ENCODE results near the gene AP4M1.

AP4M1 gene

GRCh38 chr7:100115026-100115425, 13.6 kb downstream of the AP4M1 start:
- Histone ChIP-seq H3K79me2 (ENCODE audit: insufficient read depth, low read length) (peaks cover 9% of the 10 kb centered on the region), H3K27ac (ENCODE audit: low read depth, low read length) (no peak overlapping the region), H3K4me3 (ENCODE audit: insufficient read depth, low read length, poor library complexity, severe bottlenecking) (no peak overlapping the region), H2AFZ (ENCODE audit: low read depth, low read length, severe bottlenecking) (no peak overlapping the region), H3K4me2 (ENCODE audit: low read depth, low read length, poor library complexity, severe bottlenecking) (no peak overlapping the region), H3K9me2 (replicated peaks; ENCODE audit: insufficient read depth, low read length) (no peaks in the 10 kb centered on the region), H3K36me3 (ENCODE audit: low read length) (no peaks in the 10 kb centered on the region; the same call in 1 of the 2 replicates), H3K9me3 (ENCODE audit: insufficient read depth, low read length) (no peaks in the 10 kb centered on the region), H3K9ac (ENCODE audit: low read length) (no peak overlapping the region), H3K27me3 (ENCODE audit: low read length) (no peaks in the 10 kb centered on the region), H3F3A (ENCODE audit: insufficient read depth) (peaks cover 4% of the 10 kb centered on the region; the same call in 1 of the 2 replicates), H4K20me1 (ENCODE audit: low read depth, low read length) (no peaks in the 10 kb centered on the region)
- TF ChIP-seq EZH2phosphoT487 (conservative IDR thresholded peaks at IDR 0.05; ENCODE audit: low read length) (no peak), CTCF (IDR thresholded peaks at IDR 0.05; ENCODE audit: insufficient read depth, low read length, poor library complexity, severe bottlenecking) (no peak)

- peak overlapping the region; percentile 69 for H3K27ac ChIP-seq (ENCODE audit: low read depth, low read length)
- H3K9me2 ChIP-seq (replicated peaks; ENCODE audit: insufficient read depth, low read length) = no peaks in the 10 kb centered on the region
- TF ChIP-seq CTCF (IDR thresholded peaks at IDR 0.05; ENCODE audit: insufficient read depth, low read length, poor library complexity, severe bottlenecking) = no peak
- TF ChIP-seq EZH2phosphoT487 (conservative IDR thresholded peaks at IDR 0.05; ENCODE audit: low read length) = no peak
- peaks cover 9% of the 10 kb centered on the region for H3K79me2 ChIP-seq (ENCODE audit: insufficient read depth, low read length)
- H3K36me3 ChIP-seq (ENCODE audit: low read length) = no peaks in the 10 kb centered on the region
- peak overlapping the region; percentile 98 for H3K4me3 ChIP-seq (ENCODE audit: insufficient read depth, low read length, poor library complexity, severe bottlenecking)
- H3K9ac ChIP-seq (ENCODE audit: low read length) = peak overlapping the region; percentile 79
- peak overlapping the region; percentile 73 for H3K4me2 ChIP-seq (ENCODE audit: low read depth, low read length, poor library complexity, severe bottlenecking)
- no peaks in the 10 kb centered on the region for H4K20me1 ChIP-seq (ENCODE audit: low read depth, low read length)
- no peaks in the 10 kb centered on the region for H3K9me3 ChIP-seq (ENCODE audit: insufficient read depth, low read length)
- peak overlapping the region; percentile 52 for H2AFZ ChIP-seq (ENCODE audit: low read depth, low read length, severe bottlenecking)
- no peaks in the 10 kb centered on the region for H3K27me3 ChIP-seq (ENCODE audit: low read length)
- peaks cover 11% of the 10 kb centered on the region for H3F3A ChIP-seq (ENCODE audit: insufficient read depth)
Measured at GRCh38 chr7:100118388-100119071, 17.1 kb downstream of the AP4M1 start.

GRCh38 chr7:100119072-100119969, 17.9 kb downstream of the AP4M1 start, which contains the start of the genes CNPY4 and TAF6:
Gene CNPY4 (plus strand): TSS chr7:100119634. CDS start chr7:100119745, 111 bp downstream.
Gene TAF6 (minus strand): TSS chr7:100119358. CDS start chr7:100114209, 5,149 bp downstream.
- H3K27ac ChIP-seq (ENCODE audit: low read depth, low read length) = peak within 1 kb of the TSS; percentile 69
- TF ChIP-seq CTCF (IDR thresholded peaks at IDR 0.05; ENCODE audit: insufficient read depth, low read length, poor library complexity, severe bottlenecking) (no peak), EZH2phosphoT487 (conservative IDR thresholded peaks at IDR 0.05; ENCODE audit: low read length) (no peak)
- peak within 1 kb of the TSS; percentile 98 for H3K4me3 ChIP-seq (ENCODE audit: insufficient read depth, low read length, poor library complexity, severe bottlenecking)
- H3K9ac ChIP-seq (ENCODE audit: low read length) = peak within 1 kb of the TSS; percentile 79
- peaks cover 9% of the 10 kb centered on the region for H3K79me2 ChIP-seq (ENCODE audit: insufficient read depth, low read length)
- H3F3A ChIP-seq (ENCODE audit: insufficient read depth) = peaks cover 14% of the 10 kb centered on the region
- no peaks in the 10 kb centered on the region for H3K9me2 ChIP-seq (replicated peaks; ENCODE audit: insufficient read depth, low read length)
- H4K20me1 ChIP-seq (ENCODE audit: low read depth, low read length) = no peaks in the 10 kb centered on the region
- H3K36me3 ChIP-seq (ENCODE audit: low read length) = no peaks in the 10 kb centered on the region
- H3K27me3 ChIP-seq (ENCODE audit: low read length) = no peaks in the 10 kb centered on the region
- peak within 1 kb of the TSS; percentile 73 for H3K4me2 ChIP-seq (ENCODE audit: low read depth, low read length, poor library complexity, severe bottlenecking)
- H2AFZ ChIP-seq (ENCODE audit: low read depth, low read length, severe bottlenecking) = peak within 1 kb of the TSS; percentile 52
- no peaks in the 10 kb centered on the region for H3K9me3 ChIP-seq (ENCODE audit: insufficient read depth, low read length)

Measured in SU-DHL-6 (cell line).